ENCODE measurements around the gene ZNF679. TPM values are rescaled to one million over a fixed set of nuclear protein-coding genes. Genes with fewer than 3 reads are reported as not detected.
"Not testable (repeated sequence)": the region's sequence is repeated elsewhere in the genome, so short reads cannot be mapped to it uniquely, and the experiment has no call there.

The ZNF679 gene
- total RNA-seq, 2 donors from 2014 or later = not detected

DNA sequence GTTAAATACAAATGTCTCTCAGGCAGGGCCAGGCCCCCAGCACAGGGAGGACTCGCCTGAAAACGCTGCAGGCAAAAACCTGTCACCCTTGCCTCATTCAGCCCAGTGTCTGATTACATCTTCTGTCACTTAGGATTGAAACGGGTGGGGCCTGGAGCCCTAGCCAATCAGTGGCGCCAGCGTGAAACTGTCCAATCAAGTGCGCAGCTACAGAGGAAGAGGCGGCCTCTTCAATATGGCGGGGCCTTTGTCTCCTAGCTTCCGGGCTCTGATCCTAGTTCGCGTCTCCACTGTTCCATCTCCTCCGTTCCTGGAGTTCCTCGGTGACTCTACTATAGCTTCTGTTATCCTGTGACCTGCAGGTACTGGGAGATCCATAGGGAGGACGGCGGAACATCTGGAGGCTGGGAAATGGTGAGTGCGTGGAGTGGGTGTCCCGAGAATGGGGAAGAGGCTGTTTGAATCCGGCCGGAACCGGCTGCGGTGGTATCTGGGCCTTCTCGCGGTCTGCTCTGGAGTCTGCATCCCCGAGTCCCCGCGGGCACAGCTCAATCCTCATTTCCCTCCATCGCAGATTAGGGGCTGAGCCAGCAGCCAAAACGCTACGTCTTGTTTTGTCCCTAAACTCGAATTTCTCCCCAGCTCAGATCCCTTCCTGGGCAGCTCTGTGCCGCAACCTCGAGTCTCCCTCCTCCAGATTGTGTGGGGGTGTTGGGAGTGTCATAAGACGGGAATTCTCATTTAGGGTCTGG, 85.6 kb downstream of the ZNF679 start, which contains the start of gene ZNF736:
Gene ZNF736 (plus strand): TSS at position 222 of the 752 bp plus-strand sequence. CDS start 190 bp downstream, at position 412.
- Histone ChIP-seq H3K27ac (peak within 1 kb of the TSS; percentile 51), H3K27me3 (no peaks in the 10 kb centered on the region), H3K9me3 (no peaks in the 10 kb centered on the region), H3K36me3 (no peaks in the 10 kb centered on the region), H3K4me3 (peak within 1 kb of the TSS; percentile 91), H3K4me1 (peaks cover 8% of the 10 kb centered on the region), H3K9ac (ENCODE audit: low read depth in 2 of 2, low read length in 2 of 2) (peak within 1 kb of the TSS; percentile 68 to 89)
- TF ChIP-seq, protein P1, sequence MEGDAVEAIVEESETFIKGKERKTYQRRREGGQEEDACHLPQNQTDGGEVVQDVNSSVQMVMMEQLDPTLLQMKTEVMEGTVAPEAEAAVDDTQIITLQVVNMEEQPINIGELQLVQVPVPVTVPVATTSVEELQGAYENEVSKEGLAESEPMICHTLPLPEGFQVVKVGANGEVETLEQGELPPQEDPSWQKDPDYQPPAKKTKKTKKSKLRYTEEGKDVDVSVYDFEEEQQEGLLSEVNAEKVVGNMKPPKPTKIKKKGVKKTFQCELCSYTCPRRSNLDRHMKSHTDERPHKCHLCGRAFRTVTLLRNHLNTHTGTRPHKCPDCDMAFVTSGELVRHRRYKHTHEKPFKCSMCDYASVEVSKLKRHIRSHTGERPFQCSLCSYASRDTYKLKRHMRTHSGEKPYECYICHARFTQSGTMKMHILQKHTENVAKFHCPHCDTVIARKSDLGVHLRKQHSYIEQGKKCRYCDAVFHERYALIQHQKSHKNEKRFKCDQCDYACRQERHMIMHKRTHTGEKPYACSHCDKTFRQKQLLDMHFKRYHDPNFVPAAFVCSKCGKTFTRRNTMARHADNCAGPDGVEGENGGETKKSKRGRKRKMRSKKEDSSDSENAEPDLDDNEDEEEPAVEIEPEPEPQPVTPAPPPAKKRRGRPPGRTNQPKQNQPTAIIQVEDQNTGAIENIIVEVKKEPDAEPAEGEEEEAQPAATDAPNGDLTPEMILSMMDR (IDR thresholded peaks at IDR 0.05) = no peak
- DNase-seq = peak; percentile 91
- intact Hi-C loops (cut with DNase I) = loop anchor here (10.0 kb wide), 1 partner anchor 251 kb away; the partner anchor contains the start of gene ZNF680

DNA sequence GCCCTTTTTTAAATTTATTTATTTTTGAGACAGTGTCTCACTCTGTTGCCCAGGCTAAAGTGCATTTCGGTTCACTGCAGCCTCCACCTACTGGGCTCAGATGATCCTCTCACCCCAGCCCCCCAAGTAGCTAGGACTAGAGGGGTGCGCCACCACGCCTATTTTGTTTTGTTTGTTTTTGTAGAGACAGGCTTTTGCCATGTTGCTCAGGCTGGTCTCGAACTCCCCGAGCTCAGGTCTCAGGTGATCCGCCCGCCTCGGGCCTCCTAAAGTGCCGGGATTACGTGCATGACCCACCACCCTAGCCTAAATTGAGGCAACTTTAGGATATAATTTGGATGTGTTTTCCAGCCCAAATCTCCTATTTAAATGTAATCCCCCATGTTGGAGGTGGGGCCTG, 86.3 kb downstream of the ZNF679 start:
- Histone ChIP-seq H3K27ac (no peak overlapping the region), H3K9ac (ENCODE audit: low read depth in 2 of 2, low read length in 2 of 2) (peak overlapping the region; percentile 68 to 89), H3K36me3 (no peaks in the 10 kb centered on the region), H3K4me3 (peak overlapping the region; percentile 91), H3K27me3 (no peaks in the 10 kb centered on the region), H3K4me1 (peaks cover 8% of the 10 kb centered on the region), H3K9me3 (no peaks in the 10 kb centered on the region)
- intact Hi-C loops (cut with DNase I) = loop anchor here (10.0 kb wide), 1 partner anchor 250 kb away; the partner anchor contains the start of gene ZNF680
- TF ChIP-seq, protein P1 (IDR thresholded peaks at IDR 0.05) = no peak
- no peak for DNase-seq

DNA sequence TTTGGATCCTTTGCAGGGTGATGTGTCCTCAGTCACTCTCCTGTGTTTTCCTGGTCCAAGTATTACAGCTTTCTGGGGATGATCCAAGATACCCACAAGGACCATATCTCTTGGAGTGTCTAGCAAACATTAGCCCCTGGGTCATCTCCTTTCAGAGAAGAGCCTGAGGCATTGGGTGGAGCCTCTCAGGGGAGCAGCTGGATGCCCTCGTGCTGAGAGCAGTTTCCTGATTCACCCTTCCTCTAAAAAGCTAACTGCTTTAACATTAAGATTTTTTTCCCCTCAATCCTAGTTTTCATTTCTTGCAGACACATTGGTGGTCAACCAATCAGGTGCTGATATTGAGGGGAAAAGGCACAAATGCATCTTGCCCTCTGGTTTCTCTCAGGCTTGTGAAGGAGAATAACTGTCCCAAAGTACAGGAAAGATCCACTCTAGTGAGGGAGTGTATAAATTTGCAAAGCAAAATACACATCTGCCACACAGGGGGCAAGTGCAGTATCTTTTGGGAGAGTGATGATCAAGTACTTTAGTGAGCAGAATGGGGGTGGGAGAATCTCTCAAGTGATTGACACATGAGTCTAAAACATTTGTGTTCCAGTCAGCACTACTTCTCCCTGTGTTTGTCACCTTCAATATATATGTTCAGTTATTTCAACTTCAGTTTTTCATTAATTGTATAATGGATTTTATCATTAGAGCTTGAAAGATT, 87.9 kb downstream of the ZNF679 start:
- not testable (repeated sequence) for H3K9me3 ChIP-seq; H3K27me3 ChIP-seq; H3K9ac ChIP-seq (ENCODE audit: low read depth in 2 of 2, low read length in 2 of 2); DNase-seq; H3K36me3 ChIP-seq; H3K4me3 ChIP-seq; H3K4me1 ChIP-seq; H3K27ac ChIP-seq
- intact Hi-C loops (cut with DNase I) = loop anchor here (10.0 kb wide), 1 partner anchor 249 kb away; the partner anchor contains the start of gene ZNF680

Other genes starting within 250 kb of the ZNF679 start
- not detected for gene ZNF722, start 229.6 kb upstream of the ZNF679 start, total RNA-seq
- gene ZNF727, start 183.0 kb upstream of the ZNF679 start, total RNA-seq = 1 to 10 TPM in 1 of 2 donors, under 1 TPM in 1; 0.69 to 1.2 TPM
- not detected for gene ZNF735, start 21.3 kb upstream of the ZNF679 start, total RNA-seq
- gene ZNF736, start 85.5 kb downstream of the ZNF679 start, total RNA-seq = 10 to 100 TPM in 1 of 2 donors, 1 to 10 TPM in 1; 7.9 to 15.2 TPM